ENCODE measurements around the gene ABLIM2.

The ABLIM2 gene

DNA sequence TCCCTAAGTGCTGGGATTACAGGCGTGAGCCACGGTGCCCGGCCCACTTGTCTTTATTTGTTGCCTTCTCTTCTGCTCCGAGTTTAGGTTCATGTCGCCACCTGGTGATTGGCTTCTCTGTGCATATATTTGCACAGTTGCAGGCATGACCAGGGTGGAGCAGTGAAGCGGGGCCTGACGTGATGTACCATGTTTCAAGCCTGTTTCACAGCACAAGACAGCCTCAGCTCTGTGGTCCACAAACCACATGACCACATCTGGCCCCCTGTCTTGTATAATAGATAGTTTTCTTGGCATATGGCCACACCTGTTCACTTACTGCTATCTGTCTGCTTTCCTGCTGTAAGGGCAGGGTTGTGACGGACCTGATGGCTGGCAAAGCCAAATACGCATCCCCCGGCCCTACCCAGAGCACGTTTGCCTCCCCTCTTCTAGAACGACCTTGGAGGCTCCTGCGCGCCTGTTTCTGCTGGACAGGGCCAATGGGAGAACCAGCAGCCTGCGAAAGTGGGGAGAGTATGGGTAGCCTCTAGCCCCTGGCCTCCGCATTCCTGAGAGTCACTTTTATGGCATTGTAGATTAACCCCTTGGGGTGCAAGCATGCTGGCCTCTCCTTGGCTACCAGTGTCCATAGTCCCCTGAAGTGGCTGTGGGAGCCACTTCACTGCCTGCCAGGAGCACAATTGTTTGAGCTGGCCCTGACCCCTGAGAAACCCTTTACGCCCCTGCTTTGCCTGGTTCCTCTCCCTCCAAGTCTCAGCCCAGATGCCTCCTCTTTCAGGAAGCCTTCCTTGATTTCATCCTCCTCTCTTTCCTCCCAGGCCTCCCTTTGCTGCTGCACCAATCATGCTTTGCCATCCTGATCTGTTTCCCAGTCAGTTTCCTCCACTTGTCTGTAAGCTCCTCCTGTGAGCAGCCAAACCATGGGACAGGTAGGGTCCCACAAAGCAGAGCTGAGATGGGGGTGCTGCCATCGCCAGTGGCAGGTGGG lies 34.4 kb upstream of the ABLIM2 start:
- peak; percentile 36 for DNase-seq

DNA sequence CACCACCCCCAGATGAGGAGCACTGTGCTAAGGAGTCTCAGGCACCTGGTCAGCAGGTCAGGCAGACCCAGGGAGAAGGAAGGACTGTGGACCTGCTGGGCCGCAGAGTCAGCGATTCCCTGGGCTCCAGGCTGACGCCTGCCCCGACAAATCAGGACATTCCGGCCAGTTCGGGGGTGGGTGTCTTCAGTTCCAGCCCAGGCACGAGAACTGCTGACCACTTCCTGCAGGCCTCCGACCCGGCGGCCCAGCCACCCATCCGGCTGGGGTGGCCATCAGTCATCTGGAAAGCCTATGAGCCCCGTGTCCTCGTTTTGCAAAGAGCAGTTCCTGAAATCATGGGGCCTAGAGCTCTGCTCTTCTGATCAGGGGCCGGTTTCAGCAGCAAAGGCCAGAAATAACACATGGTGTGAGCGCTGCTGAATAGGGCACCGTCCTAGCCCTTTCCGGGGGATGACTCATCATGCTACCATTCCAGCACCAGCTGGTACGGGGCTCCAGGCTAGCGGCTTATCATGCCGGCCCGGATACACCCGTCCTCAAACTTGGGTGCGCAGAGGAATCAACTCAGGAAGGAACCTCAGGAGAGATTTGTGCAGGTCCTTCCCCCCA lies 32.6 kb upstream of the ABLIM2 start:
- no peak for DNase-seq

DNA sequence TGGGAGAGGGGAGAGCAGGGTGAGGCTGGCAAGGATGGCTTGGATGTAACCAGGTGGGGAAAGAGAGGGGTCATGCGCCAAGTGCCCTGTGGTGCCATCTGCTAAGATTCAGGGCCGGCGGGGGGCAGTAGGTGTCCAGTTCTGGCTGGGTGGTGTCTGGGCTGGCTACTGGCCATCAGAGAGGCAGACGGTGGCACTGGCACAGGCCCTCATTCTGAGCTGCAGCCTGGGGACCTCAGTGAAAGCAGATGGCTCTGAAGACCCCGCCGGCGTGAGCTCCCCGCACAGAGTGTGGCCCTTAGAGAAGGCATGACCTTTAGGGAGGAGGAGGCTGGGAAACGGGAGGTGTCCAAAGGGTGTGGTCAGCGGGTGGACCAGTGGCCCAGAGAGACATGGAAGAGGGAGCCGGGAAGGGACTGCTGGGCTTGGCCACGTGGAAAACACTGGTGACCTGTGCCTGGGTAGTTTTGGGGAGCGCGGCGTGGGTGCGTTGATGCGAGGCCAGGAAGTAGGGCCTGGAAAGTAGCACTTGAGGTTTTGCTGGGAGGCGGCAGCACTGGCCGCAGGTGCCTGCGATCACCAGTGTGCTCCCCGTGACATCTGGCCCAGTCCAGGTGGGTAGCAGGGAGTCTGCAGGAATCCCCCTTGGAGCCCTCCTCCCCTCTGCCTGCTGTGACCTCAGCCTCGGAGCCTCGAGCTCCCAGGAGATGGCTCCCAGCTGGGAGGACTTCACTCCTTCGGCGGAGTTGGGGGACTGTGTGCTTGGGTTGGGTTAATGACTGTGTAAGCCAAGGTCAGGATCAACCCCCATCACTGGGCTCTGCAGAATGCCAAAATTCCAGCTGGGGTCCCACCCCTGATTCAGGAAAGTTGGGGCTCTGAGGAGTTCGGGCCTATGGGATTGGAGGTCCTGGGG lies 31.2 kb upstream of the ABLIM2 start:
- no peak for DNase-seq

DNA sequence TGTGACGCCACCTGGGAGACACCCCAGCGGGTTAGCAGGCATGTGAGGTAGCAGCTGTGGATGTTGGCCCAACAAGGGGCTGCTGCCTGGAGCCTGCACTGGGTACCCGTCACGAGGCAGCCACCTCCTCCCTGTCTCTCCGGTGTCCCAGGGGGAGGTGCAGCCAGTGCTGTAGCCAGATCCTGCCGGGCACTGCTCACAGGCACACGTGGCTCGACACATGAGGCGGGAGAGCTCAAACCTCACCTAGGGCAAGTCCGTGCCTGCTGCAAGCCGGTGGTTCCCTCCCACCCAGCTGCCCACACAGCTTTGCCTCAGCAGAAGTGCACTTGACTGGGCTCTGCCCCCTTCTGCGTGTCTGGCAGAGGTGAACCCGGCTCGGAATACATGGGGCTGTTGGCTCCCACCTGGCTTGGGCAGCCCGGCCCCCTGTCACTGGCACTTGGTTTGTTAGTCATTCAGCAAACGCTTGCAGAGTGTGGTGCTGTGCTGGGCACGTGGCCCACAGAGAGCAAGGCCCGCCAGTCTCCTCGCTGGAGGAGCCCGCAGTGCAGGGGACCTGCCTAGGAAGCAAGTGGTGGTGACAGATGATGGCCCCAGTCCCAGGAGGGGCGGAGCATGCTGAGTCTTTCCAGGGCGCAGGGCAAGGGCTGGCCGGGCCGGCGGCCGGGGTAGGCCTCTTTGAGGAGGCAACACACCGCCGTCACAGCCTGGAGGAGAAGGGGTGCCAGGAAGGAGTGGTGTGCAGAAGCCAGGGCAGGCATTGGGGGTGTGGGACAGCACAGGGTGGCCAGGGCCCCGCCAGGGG lies 30.3 kb upstream of the ABLIM2 start:
- no peak for DNase-seq

DNA sequence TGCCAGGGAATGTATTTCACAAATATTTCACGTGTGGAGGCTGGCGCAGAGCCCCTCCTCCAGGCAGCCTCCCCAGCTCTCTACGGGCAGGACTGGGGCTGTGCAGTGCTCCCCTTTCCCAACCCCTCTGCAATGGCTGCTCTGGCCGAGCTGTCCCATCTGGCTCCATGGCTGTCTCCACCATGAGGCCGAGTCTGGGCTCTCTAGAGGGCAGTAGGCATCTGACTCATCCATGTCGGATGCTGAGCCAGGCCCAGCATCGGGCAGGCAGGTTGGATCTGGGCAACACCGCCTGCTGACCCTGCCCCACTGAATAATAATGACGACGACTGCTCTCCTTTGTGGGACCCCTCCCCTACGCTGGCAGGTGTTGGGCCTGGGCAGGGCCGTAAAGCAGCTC lies 29.5 kb upstream of the ABLIM2 start:
- no peak for DNase-seq

DNA sequence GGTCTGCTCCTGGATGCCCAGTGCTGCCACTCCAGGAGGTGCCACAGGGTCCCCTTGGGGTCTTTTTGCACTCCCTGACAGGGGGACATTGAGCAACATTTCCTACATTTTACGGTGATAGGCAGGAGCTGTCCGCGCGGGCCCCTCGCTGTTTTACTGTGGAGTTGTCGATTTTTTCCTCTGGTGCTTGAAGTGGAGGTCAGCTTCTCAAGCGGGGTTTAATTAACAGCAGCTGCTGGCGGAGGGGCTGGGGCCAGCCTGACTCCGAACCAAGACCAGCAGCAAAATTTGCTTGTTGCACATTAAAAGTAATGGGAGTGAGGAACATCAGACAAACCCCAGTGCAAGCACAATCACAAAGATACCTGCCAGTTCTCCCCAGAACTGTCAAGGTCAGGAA lies 27.3 kb upstream of the ABLIM2 start:
- no peak for DNase-seq

DNA sequence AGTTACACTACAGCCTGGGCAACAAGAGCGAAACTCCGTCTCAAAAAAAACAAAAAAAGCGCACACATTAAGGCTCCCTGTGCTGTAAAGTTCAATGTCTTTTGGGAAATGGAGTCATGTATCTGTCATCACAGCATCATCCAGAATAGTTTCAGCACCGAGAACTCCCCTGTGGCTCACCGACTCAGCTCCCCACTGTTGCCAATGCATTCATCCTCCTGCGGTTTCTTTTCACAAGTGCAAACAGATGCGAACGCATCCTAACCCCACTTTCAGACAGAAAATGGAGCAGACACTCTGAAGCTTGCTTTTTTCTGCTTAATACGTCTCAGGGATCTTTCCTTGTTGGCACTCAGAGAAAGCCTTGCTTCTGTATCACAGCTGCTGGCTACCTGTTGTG lies 26.7 kb upstream of the ABLIM2 start:
- no peak for DNase-seq

DNA sequence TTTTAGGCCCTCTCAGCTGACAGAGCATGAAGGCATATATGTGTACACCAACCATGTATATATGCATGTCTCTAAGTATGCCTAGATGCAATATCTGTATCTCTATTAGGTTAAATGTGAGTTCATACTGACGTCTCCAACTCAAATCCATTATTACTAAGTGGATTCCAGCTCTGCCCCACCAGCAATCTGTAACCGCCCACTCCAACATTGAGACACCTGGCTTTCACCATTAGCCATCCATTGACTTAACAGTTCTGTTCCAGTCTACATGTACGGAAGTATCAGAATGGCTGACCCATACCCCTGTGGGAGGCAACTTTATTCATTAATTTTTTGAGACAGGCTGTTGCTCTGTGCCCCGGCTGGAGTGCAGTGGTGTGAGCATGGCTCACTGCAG lies 25.4 kb upstream of the ABLIM2 start:
- DNase-seq, result no peak

DNA sequence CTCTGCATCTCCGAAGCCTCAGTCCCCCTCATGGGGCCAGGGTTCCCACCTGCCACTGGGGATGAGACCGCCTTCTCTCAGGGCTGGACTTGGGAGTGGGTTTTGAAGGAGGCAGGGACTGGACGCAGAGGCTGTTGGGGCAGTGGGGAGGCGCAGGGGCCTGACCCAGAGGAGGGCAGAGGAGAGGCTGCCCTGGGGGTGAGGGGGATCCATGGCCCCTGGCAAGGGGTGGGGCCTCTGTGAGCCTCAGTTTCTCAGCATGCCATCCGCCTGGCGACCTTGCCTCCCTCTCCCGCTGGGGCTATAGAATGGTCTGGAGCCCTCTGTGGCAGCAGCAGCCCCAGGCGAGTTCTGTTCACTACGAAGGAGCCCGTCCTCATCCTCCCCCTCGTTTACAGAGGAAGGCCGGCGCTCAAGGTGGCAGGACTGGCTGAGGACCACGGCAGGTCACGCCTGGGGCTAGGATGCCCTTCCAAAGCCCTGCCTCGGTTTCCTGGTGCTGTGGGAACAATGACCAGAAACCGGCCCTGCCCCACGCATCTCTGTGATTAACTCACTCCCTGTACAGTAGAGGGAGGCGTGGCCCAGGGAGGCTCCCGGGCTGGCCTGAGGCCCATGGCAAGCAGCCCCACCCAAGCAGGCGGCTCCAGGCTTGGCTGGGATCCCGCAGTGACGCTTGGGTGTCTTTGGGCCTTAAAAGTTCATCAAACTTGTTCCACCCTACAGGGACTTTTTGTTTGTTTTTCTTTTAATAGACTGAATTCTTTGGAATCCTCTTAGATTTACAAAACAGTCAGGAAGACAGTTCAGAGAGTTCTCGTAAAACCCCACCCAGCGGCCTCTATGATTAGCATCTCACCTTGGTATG lies 24.5 kb upstream of the ABLIM2 start:
- no peak for DNase-seq

DNA sequence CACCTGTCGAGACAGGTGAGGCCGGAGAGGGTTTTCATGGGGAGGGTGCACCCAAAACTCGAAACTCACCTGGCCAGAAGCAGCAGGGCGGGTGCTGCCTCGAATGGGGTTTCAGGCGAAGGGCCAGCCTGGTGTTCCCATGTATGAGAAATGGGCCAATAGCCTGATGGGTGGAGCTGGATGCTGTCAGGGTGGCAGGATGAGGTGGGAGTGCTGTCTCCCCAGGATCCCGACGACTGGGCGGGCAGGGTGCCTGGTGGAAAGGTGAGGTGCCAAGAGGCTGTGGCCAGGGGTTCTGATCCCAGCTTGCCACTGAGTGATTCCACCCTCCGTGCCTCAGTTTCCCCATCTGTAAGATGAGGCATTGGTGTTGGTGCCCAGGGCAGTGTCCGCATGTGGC lies 23.7 kb upstream of the ABLIM2 start:
- DNase-seq, result no peak

DNA sequence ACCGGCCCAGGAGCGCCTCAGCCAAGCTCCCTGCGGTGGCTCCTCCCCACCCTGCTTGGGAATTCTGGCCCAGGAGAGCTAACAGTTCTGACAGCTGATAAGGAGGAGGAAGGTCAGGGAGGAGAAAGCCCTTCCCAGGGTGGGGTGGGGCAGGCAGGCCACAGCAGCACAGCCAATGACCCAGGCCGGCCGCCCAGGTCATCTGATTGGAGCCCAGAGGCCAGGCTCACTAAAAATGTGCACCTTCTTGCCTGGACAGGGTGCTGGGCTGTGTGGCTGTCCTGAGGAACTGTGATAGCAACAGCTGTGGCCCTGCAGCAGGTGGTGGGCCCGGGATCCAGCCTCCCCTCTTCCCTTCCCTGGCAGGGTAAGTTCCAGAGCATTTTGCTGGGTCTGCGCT lies 23.2 kb upstream of the ABLIM2 start:
- DNase-seq, result no peak

DNA sequence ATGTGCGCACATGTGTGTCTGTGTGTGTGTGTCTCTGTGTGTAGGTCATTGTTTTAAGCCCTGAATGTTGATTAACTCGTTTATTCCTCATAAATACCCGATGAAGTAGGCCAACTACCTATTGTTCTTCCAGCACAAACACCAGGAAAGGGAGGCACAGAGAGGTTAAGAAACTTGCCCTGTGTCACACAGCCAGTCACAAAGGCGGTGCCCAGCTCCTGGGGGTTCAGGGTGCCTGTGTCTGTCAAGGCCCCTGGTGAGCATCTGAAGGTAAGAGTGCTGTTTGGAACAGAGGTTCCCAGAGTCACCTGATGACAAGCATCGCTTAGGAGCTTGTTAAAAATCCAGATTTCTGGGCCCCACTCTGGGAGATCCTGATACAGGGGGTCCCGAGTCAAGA lies 22.5 kb upstream of the ABLIM2 start:
- no peak for DNase-seq

DNA sequence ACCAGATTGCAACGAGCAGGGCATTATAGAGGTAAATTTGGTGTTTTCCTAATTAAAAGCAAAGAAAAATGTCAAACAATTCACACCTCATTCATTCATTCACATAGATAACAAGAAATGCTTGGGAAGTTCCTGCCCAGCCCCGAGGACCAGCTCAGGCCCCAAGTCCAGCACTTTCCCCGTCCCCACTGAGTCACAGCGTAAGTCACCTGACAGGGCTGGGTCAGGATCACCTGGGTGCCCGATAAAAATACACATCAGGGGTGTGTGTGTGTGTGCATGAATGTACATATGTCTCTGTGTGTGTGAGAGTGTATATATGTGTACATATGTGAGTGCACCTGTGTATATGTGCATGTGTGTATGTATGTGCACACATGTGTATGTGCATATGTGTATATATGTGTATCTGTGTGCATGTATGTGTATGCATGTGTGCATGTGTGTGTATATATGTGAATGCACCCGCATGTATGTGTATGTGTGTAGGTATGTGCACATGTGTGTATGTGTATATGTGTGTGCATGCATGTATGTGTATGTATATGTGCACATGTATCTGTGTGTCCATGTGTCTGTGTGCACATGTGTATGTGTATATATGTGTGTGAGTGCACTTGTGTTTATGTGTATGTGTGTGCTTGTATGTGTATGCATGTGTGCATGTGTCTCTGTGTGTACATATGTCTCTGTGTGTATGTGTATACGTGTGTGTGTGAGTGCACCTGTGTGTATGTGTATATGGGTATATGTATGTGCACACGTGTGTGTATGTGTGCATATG lies 21.9 kb upstream of the ABLIM2 start:
- no peak for DNase-seq

DNA sequence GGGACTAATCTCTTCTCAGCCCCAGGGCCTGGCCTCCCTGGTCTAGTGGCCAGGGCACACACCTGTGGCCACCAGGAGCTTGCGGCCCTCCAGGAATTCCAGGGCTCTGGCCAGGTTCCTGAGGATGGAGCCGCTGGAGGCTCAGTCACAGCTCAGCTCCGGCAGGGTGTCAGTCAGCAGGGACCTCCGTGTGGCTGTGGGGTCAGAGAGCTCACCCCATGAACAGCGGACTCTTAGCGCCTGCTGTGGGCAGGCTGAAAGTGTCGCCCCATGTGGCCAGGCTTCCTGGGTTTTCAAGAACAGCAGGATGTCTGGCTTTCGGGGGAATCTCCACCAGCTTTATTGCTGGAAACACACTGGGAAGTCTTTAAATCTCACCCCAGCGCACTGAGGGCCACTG lies 21.2 kb upstream of the ABLIM2 start:
- DNase-seq, result no peak

DNA sequence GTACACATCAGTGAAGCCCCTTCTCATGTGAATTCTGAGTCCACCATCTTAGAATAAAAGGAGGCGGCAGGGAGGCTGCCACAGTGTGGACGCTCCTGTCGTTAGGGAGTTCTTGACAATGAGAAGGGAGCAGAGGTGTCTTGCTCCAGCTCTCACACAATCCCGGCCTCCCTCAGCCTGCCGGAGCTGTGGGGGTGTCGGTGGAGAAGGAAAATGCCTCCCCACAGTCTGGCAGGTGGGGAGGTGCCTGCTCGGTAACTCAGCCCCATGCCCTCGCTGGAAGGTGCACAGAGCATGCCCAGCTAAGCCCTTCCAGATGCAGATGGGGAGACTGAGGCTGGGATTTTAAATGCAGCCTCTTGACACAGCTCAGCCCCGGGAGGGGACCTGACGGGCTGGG lies 20.5 kb upstream of the ABLIM2 start:
- DNase-seq, result no peak

DNA sequence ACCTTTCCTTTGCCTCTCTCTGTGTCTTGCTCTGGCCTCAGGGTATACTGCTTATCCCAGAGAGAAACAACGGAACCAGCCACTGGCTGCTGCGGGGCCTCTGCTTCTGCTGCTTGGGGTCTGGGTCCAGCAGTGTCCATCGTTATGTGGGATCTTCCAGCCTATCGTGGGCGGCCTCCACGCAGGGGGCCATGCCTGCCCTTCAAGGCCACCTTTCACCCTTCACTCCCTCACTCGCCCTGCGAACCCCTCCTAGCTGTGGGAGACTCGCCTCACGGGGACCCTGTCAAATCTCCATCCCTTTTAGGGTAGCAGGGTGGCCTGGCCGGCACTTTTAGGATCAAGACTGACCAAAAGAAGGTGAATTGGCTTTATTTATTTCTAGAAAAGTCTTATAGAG lies 19.3 kb upstream of the ABLIM2 start:
- no peak for DNase-seq

DNA sequence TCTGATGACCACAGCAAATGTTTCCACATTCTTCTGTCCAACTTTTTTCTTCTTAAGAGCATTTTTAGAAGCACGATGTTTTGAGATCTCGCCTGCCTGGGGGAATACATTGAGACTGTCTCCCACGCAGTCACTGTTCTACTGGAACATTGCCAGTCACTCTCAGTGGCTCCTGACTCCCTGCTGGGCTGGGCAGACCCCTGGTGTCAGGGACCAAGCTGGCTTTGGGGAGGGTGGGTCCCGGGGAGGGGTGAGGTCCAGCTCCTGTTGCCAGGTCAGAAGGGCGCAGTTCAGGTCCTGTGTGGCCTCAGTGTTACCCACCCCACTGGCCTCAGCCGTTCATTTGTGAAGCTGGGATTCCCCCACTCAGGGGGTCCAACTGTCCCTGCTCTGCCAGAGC lies 18.9 kb upstream of the ABLIM2 start:
- DNase-seq, result no peak

DNA sequence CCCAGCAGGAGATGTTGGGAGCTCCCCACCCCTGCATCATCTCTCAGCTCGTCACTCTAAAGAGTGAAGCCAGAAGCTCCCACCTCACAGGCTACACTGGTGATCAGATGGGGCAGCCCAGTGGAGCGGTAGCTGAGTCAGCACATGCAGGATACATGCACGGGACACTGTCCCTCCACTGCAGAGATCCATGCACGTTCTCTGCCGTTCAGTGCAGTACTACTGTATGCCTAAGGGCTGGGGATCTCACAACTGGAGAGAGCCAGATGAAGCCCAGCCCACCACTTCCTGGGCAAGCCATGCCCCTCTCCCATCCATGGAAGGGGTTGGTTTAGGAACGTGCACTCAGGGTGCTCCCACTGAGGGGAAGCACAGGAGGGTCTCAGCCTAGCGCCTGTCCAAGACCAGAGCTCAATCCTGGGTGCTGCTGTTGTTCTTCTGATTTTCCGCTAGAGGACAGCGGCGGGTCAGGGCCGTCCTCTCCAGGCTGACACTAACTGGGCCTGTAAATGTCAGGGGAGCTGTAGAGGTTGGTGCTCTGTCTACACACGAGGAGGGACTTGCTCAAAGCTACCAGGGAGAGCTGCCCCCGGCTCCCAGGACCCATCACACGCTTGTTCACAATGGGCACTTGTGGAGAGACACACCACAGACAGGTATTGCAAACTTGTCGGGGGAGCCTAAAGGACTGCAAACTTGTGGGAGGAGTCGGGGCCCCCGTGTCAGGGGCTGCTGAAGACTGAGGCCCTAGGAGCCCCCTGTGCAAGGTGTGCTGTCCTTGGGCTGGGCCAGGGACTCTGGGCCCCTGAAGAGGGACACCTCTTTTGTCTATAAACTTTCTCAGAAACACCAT lies 18.2 kb upstream of the ABLIM2 start:
- peak; percentile 59 for DNase-seq

DNA sequence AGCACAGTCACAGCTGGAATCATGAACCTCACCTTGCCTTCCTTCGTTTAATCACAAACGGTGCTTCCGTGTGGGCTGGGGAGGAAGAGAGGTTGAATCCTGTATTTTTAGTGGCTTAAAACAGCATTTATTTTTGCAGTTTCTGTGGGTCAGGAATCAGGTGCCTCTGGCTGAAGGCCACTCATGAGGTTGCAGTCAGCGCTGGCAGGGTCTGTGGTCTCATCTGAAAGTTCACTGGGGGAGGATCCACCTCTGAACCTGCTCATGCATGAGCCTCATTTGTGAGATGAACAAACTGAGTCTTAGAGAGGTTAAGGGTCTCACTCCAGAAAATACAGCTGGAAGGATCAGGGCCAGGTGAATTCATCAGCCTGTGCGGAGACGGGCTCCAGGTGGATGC lies 17.1 kb upstream of the ABLIM2 start:
- DNase-seq, result no peak

DNA sequence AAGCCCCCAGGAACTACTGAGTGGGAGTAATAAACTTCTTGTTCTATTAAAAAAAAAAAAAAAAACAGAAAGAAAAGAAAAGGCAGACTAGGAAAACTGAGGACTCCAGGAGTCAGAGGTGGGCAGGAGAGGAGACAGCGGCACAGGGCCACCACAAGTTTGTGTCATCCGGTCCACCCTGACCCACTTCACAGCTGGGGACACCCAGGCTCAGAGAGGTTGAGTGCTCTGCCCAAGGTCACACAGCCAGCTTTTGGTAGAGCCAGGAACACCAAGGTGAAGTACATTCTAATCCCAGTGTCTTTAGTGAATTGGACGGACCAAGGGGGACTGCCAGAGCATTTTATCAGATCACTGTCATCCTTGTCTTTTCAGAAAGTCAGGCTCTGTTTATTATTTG lies 16.4 kb upstream of the ABLIM2 start:
- DNase-seq, result no peak
